ENCODE results near the gene CCDC148.

The CCDC148 gene

GRCh38 chr2:158456309-158457066 lies at the start of gene CCDC148, which contains the start of gene PKP4:
TSS of gene CCDC148 (minus strand) at chr2:158456753. CDS start at chr2:158456439, 314 bp downstream.
TSS of gene PKP4 (plus strand) at chr2:158456952. CDS start at chr2:158533185, 76,233 bp downstream.
- in situ Hi-C loops (cut with MboI; ENCODE audit: low pct_unique_long_range_greater_than_20kb, low sequenced_read_pairs, unreplicated experiment) = no loop called here
- TF ChIP-seq, protein P1, sequence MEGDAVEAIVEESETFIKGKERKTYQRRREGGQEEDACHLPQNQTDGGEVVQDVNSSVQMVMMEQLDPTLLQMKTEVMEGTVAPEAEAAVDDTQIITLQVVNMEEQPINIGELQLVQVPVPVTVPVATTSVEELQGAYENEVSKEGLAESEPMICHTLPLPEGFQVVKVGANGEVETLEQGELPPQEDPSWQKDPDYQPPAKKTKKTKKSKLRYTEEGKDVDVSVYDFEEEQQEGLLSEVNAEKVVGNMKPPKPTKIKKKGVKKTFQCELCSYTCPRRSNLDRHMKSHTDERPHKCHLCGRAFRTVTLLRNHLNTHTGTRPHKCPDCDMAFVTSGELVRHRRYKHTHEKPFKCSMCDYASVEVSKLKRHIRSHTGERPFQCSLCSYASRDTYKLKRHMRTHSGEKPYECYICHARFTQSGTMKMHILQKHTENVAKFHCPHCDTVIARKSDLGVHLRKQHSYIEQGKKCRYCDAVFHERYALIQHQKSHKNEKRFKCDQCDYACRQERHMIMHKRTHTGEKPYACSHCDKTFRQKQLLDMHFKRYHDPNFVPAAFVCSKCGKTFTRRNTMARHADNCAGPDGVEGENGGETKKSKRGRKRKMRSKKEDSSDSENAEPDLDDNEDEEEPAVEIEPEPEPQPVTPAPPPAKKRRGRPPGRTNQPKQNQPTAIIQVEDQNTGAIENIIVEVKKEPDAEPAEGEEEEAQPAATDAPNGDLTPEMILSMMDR (IDR thresholded peaks at IDR 0.05; ENCODE audit: extremely low read depth, insufficient read depth, missing control alignments) = peak; percentile 15
- peak; percentile 93 for DNase-seq (ENCODE audit: low spot score)

DNA sequence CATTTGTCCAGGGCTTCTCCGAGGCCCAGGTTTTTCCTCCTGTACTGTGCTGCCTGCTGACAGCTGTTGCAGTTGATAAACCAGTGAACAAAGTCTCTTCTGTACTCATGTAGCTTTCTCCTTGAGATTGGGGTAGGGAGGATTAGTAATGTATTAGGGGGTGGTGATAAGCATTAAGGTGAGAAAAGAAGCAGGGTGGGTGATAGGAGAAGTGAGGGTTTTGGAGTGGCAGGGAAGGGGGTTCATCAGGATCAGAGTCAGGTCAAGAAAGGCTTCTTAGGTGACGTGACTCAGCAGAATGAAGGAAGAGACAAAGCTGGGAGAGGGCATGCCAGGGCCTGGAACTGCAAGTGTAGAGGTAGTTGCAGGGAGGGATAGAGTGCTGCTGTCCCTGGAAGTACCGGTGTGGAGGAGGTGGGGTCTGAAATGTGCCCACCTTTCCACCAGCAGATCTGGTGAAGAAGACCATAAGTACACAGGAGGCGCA lies 48.9 kb upstream of the CCDC148 start:
- no peak for DNase-seq (ENCODE audit: low spot score)
- TF ChIP-seq, protein P1 (IDR thresholded peaks at IDR 0.05; ENCODE audit: extremely low read depth, insufficient read depth, missing control alignments) = no peak
- in situ Hi-C loops (cut with MboI; ENCODE audit: low pct_unique_long_range_greater_than_20kb, low sequenced_read_pairs, unreplicated experiment) = no loop called here

GRCh38 chr2:158504088-158504487 lies 47.5 kb upstream of the CCDC148 start:
- in situ Hi-C loops (cut with MboI; ENCODE audit: low pct_unique_long_range_greater_than_20kb, low sequenced_read_pairs, unreplicated experiment) = no loop called here
- DNase-seq (ENCODE audit: low spot score) = no peak
- TF ChIP-seq, protein P1 (IDR thresholded peaks at IDR 0.05; ENCODE audit: extremely low read depth, insufficient read depth, missing control alignments) = no peak

DNA sequence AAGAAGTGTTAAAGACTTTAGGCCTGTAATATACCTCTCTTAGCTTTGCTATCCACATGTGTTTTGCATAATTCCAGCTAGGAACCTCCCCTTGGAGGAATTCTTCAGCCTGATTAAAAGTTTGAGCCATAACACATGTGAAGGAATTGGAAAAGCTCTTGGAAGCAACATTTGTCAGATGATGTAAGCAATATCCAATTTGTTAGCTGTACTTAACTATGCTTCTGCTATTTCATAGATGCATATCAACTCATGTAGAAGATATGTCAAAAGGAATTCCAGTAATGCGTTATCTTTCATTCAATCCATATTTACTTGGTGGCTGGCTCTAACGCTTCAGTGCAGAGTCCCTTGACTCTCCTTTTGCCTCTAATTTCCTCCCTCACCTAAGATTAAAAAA lies 46.4 kb upstream of the CCDC148 start:
- in situ Hi-C loops (cut with MboI; ENCODE audit: low pct_unique_long_range_greater_than_20kb, low sequenced_read_pairs, unreplicated experiment) = no loop called here
- TF ChIP-seq, protein P1 (IDR thresholded peaks at IDR 0.05; ENCODE audit: extremely low read depth, insufficient read depth, missing control alignments) = no peak
- DNase-seq (ENCODE audit: low spot score) = no peak

- in situ Hi-C loops (cut with MboI; ENCODE audit: low pct_unique_long_range_greater_than_20kb, low sequenced_read_pairs, unreplicated experiment) = no loop called here
- no peak for DNase-seq (ENCODE audit: low spot score)
- TF ChIP-seq, protein P1 (IDR thresholded peaks at IDR 0.05; ENCODE audit: extremely low read depth, insufficient read depth, missing control alignments) = no peak
Measured at GRCh38 chr2:158501301-158501700, 44.7 kb upstream of the CCDC148 start.

GRCh38 chr2:158500333-158500732 lies 43.8 kb upstream of the CCDC148 start:
- DNase-seq (ENCODE audit: low spot score) = no peak
- TF ChIP-seq, protein P1 (IDR thresholded peaks at IDR 0.05; ENCODE audit: extremely low read depth, insufficient read depth, missing control alignments) = no peak
- in situ Hi-C loops (cut with MboI; ENCODE audit: low pct_unique_long_range_greater_than_20kb, low sequenced_read_pairs, unreplicated experiment) = no loop called here

All from GM13977 (cell line).